Mucosa of rectum (tissue), 2 donors: ENCODE data around the gene PIP4K2B.
"Not testable (repeated sequence)": the region's sequence is repeated elsewhere in the genome, so short reads cannot be mapped to it uniquely, and the experiment has no call there.

Experiments used
- H3K27ac ChIP-seq, 2 donors: one replicate each; pipeline ENCODE4 v1.7.0; 2013; ENCODE audit warnings: inconsistent platforms in 2 of 2, low read depth in 2 of 2, low read length in 2 of 2
- H3K27me3 ChIP-seq, 2 donors: one replicate each; pipeline ENCODE4 v1.7.0; 2013; ENCODE audit warnings: low read length in 2 of 2; ENCODE audit not compliant: control insufficient read depth in 2 of 2, insufficient read depth in 2 of 2
- H3K36me3 ChIP-seq, 2 donors: one replicate each; pipeline ENCODE4 v1.7.0; 2013; ENCODE audit warnings: low read length in 2 of 2; ENCODE audit not compliant: control insufficient read depth in 2 of 2, insufficient read depth in 2 of 2
- H3K4me1 ChIP-seq, 2 donors: one replicate each; pipeline ENCODE4 v1.7.0; 2013; ENCODE audit warnings: low read length in 2 of 2, mild to moderate bottlenecking in 1 of 2; ENCODE audit not compliant: control insufficient read depth in 2 of 2, insufficient read depth in 2 of 2
- H3K4me3 ChIP-seq, 2 donors: one replicate each; pipeline ENCODE4 v1.7.0; 2013; ENCODE audit warnings: low read length in 2 of 2
- H3K9ac ChIP-seq, 2 donors: one replicate each; pipeline ENCODE4 v1.7.0; 2013; ENCODE audit warnings: low read length in 2 of 2, low read depth in 1 of 2, mild to moderate bottlenecking in 1 of 2
- H3K9me3 ChIP-seq, 2 donors: one replicate each; pipeline ENCODE4 v1.7.0; 2013; ENCODE audit warnings: low read length in 2 of 2; ENCODE audit not compliant: control insufficient read depth in 2 of 2
- donor health status: healthy.
- donor health status: Normal muscosa, but diverticular disease.

PIP4K2B gene

DNA sequence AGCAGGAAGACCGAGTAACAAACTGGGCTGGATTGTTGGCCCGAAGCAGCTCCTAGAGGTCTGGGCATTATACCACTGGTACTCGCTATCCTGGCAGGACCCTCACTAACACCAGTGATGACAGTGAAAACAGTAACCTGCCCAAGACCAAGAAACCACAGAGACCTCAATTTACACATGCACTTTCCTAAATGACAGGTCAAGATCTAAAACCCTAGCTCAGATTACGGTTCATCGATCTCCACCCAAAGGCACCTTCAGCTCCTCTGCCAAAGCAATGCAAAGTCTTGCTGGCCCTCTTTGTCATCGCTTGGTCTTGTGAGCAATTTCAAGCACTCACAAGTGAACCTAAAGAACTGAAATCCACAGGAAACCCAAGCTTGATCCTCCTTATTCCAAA, 1.5 kb downstream of the PIP4K2B start:
- Histone ChIP-seq H3K27me3 (no peaks in the 10 kb centered on the region), H3K27ac (no peak overlapping the region), H3K4me3 (peak overlapping the region in 1 of 2 donors; percentile 78), H3K4me1 (peaks cover 21 to 33% of the 10 kb centered on the region in 2 donors), H3K36me3 (peaks cover 18 to 19% of the 10 kb centered on the region in 2 donors), H3K9ac (no peak overlapping the region), H3K9me3 (no peaks in the 10 kb centered on the region)

DNA sequence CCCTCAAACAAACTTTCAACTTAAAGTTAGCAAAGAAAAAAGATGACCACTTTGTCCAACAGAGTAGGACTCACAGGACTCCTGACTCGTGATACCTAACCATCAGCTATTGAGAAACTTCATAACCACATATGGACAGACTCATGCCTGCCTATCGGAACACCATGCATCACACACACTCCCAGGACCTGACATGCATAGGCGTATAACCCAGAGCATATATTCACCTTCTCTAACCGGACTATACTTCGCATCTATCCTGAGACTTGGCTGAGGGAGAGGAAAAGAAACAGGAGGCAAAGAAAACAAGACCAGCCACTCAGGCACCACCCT, 2.2 kb downstream of the PIP4K2B start:
- H3K36me3 ChIP-seq: peaks cover 11 to 14% of the 10 kb centered on the region in 2 donors
- no peak overlapping the region for H3K4me3 ChIP-seq
- H3K27ac ChIP-seq: no peak overlapping the region
- H3K9ac ChIP-seq: no peak overlapping the region
- no peaks in the 10 kb centered on the region for H3K27me3 ChIP-seq
- no peaks in the 10 kb centered on the region for H3K9me3 ChIP-seq
- H3K4me1 ChIP-seq: peaks cover 21 to 33% of the 10 kb centered on the region in 2 donors

DNA sequence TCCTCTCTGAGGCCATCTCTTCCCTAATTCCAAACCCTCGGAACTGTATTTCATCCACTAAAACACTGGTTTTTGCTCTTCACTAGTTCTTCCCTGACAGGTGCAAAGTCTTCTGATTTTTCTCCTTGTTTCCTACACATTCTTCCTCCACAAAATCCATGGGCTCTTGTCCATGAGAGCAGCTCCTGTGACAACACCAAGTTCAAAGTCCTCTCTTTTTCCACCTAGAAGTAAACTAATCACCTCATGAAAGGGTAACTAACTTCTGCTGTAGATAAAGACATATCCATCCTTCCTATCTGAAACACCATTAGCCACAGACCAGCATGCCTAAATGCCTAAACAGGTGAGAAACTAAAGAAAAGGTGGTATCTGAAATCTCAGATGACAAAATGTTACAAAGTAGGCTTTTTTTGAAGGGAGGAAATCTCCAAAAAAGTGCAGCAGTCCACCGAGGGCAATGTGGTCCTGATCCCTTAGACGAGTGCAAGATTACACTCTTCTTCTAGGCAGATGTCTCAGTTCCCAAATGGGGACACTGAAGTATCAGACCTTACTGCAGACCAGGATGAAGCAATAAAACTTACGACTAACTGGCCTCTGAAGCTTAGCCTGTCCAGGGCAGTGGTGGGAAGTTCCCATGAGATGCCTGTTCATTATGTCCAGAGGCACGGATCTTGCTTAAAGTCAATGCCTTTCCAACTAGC, 2.8 kb downstream of the PIP4K2B start:
- Histone ChIP-seq H3K27ac (no peak overlapping the region), H3K36me3 (peaks cover 6 to 9% of the 10 kb centered on the region in 2 donors), H3K9me3 (no peaks in the 10 kb centered on the region), H3K9ac (no peak overlapping the region), H3K4me1 (peaks cover 21 to 33% of the 10 kb centered on the region in 2 donors), H3K27me3 (no peaks in the 10 kb centered on the region), H3K4me3 (peak overlapping the region in 1 of 2 donors; percentile 39)

DNA sequence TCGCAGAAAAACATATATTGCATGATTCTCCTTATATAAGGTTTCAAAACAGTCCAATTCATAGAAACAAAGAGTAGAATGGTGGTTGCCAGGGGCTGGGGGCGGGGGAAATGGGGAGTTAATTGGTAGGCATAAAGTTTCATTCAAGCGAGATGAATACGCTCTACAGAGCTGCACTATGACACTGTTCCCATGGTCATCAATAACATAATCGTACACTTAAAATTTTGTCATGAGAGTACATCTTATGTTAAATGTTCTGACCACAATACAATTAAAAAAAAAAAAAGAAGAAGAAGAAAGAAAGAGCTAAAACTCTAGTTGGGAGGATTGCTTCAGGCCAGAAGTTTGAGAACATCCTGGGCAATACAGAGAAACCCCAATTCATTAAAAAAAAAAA, 5.1 kb downstream of the PIP4K2B start:
- H3K4me1 ChIP-seq: peaks cover 21 to 31% of the 10 kb centered on the region in 2 donors
- no peak overlapping the region for H3K9ac ChIP-seq
- no peak overlapping the region for H3K4me3 ChIP-seq
- no peak overlapping the region for H3K27ac ChIP-seq
- peaks cover 0 to 2% of the 10 kb centered on the region in 2 donors for H3K36me3 ChIP-seq
- no peaks in the 10 kb centered on the region for H3K9me3 ChIP-seq
- no peaks in the 10 kb centered on the region for H3K27me3 ChIP-seq

DNA sequence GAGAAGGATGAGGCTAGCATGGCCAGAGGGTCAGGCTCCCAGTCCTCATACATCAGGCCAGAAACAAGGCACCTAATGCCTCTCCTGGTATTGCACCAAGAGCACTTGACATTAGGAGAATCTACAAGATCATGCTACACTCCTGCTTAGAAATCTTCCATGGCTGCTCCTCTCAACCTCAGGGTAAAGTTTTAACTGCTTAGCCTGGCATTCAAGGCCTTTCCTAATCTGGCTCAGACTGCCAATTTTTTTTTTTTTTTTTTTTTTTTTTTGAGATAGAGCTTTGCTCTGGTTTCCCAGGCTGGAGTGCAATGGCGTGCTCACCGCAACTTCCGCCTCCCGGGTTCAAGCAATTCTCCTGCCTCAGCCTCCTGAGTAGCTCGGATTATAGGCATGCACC, 8.2 kb downstream of the PIP4K2B start:
- Histone ChIP-seq H3K27ac (no peak overlapping the region), H3K9ac (no peak overlapping the region)

DNA sequence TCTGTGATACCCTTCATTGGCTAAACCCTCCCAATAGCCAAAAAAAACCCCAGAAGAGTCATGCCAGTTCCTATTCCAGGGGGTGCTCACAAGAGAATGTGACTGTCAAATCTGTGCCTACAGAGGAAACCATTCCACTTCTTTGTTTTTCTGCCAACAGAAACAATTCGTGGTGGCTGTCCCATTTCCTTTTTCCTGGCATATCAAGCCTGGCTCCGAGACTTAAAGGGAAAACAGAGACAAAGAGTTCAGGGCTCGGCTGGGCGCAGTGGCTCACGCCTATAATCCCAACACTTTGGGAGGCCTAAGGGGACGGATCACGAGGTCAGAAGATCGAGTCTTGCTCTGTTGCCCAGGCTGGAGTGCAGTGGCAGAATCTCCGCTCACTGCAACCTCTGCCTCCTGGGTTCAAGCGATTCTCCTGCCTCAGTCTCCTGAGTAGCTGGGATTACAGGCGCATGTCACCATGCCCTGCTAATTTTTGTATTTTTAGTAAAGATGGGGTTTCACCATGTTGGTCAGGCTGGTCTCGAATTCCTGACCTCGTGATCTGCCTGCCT, 9.1 kb downstream of the PIP4K2B start:
- not testable (repeated sequence) for H3K4me3 ChIP-seq, H3K27me3 ChIP-seq, H3K9me3 ChIP-seq, H3K9ac ChIP-seq, H3K4me1 ChIP-seq, H3K27ac ChIP-seq
- H3K36me3 ChIP-seq: peaks cover 11 to 16% of the 10 kb centered on the region in 2 donors

More for the DNA sequence above, 8.2 kb downstream of the PIP4K2B start:
- peaks cover 0 to 2% of the 10 kb centered on the region in 2 donors for H3K4me1 ChIP-seq
- no peak overlapping the region for H3K4me3 ChIP-seq
- no peaks in the 10 kb centered on the region for H3K9me3 ChIP-seq
- H3K36me3 ChIP-seq: peaks cover 6 to 9% of the 10 kb centered on the region in 2 donors
- no peaks in the 10 kb centered on the region for H3K27me3 ChIP-seq

DNA sequence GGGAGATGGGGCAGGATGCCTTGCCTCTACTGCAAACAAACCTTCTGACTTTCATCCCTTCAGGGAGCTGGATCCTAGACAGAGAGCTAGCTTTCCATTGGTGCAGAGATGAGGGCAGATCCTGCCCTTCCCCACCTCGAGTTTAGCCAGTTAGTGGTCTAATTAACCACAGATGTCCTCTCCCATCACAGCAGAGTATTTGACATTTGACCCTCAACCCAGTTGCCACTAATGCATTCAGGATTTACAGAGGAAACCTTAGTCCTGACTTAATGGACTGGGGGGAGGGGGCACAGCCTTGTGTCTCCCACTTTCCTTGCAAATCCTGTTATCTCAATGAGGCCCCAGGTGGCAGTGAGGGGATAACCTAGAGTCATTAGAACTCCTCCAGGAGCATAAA, 10.2 kb downstream of the PIP4K2B start:
- H3K4me1 ChIP-seq: no peaks in the 10 kb centered on the region
- H3K4me3 ChIP-seq: no peak overlapping the region
- no peaks in the 10 kb centered on the region for H3K9me3 ChIP-seq
- peaks cover 19 to 23% of the 10 kb centered on the region in 2 donors for H3K36me3 ChIP-seq
- no peaks in the 10 kb centered on the region for H3K27me3 ChIP-seq
- no peak overlapping the region for H3K9ac ChIP-seq
- H3K27ac ChIP-seq: no peak overlapping the region

DNA sequence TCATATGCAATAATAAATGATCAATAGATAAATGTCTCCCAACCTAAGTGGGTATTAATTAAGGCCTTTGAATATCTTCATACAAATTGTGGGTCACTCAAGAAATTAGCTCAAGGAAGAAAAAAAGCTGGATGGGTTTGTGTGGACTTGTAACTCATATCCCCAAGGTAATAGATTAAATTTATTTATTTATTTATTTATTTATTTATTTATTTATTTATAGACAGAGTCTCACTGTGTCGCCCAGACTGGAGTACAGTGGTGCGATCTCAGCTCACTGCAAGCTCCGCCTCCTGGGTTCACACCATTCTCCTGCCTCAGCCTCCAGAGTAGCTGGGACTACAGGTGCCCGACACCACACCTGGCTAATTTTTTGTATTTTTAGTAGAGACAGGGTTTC, 11.4 kb downstream of the PIP4K2B start:
- not testable (repeated sequence) for H3K9ac ChIP-seq, H3K27me3 ChIP-seq, H3K4me1 ChIP-seq, H3K9me3 ChIP-seq, H3K4me3 ChIP-seq, H3K27ac ChIP-seq
- H3K36me3 ChIP-seq: peaks cover 27 to 28% of the 10 kb centered on the region in 2 donors

DNA sequence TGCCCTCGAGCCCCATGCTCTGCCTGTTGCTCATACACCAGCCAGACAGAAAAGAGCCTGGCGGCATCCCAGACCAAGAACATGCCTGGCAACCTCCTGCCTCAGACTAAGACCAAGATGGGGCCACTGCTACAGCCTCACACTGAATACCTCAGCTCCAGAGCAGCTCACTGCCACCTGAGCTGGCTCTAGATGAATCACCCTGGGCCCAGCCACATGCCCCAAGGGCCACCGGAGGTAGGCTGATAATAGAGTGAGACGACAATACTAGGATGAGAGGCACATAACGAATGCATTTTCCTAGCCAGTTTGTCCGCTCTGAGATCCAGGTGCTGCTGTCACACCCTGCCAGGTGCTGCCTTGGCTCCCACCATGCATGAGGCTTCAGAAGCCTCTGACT, 13.0 kb downstream of the PIP4K2B start:
- Histone ChIP-seq H3K27ac (no peak overlapping the region), H3K9me3 (no peaks in the 10 kb centered on the region), H3K4me1 (no peaks in the 10 kb centered on the region), H3K4me3 (no peak overlapping the region), H3K36me3 (peaks cover 38 to 40% of the 10 kb centered on the region in 2 donors), H3K27me3 (no peaks in the 10 kb centered on the region), H3K9ac (no peak overlapping the region)

DNA sequence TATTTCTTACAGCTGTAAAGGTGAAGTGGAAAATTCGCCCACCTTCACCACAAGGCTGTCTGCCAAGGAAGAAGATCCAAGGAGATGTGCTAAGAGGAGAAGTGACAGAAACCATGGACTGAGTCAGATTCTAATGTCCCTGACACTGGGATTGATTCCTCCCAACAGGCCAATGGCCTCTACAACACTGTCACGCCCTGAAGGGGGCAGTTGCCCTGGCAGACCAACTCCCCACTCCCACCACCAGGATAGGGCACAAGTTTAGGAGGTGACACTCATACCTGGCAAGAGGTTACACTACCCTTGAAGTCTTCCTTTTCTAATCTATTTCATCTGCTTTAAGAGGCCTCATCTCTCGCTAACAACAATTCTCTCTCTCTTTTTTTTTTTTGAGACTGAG, 16.1 kb downstream of the PIP4K2B start:
- Histone ChIP-seq H3K9me3 (no peaks in the 10 kb centered on the region), H3K27ac (no peak overlapping the region), H3K9ac (no peak overlapping the region), H3K36me3 (peaks cover 70 to 71% of the 10 kb centered on the region in 2 donors), H3K27me3 (no peaks in the 10 kb centered on the region), H3K4me1 (no peaks in the 10 kb centered on the region), H3K4me3 (no peak overlapping the region)
